ENCODE measurements around the gene MRPL51.

The MRPL51 gene

GRCh38 chr12:6492838-6493496 is at the start of gene MRPL51:
MRPL51 (minus strand) TSS chr12:6493262; CDS start chr12:6493136, 126 bp downstream.
- DNase-seq (ENCODE audit: low read depth) = peak; percentile 95

GRCh38 chr12:6542209-6543009 is 49.3 kb upstream of the MRPL51 start:
- DNase-seq (ENCODE audit: low read depth) = no peak

- DNase-seq (ENCODE audit: low read depth) = no peak
Measured at GRCh38 chr12:6541371-6542165, 48.5 kb upstream of the MRPL51 start.

- DNase-seq (ENCODE audit: low read depth) = no peak
Measured at GRCh38 chr12:6540181-6540877, 47.3 kb upstream of the MRPL51 start.

- no peak for DNase-seq (ENCODE audit: low read depth)
Measured at GRCh38 chr12:6539707-6540134, 46.7 kb upstream of the MRPL51 start.

- no peak for DNase-seq (ENCODE audit: low read depth)
Measured at GRCh38 chr12:6539314-6539682, 46.2 kb upstream of the MRPL51 start.

GRCh38 chr12:6538420-6539313 is 45.6 kb upstream of the MRPL51 start:
- DNase-seq (ENCODE audit: low read depth) = no peak

GRCh38 chr12:6537580-6538419 is 44.7 kb upstream of the MRPL51 start:
- peak; percentile 63 for DNase-seq (ENCODE audit: low read depth)

GRCh38 chr12:6536894-6537579 is 44.0 kb upstream of the MRPL51 start:
- DNase-seq (ENCODE audit: low read depth) = no peak

- no peak for DNase-seq (ENCODE audit: low read depth)
Measured at GRCh38 chr12:6535960-6536847, 43.1 kb upstream of the MRPL51 start.

- DNase-seq (ENCODE audit: low read depth) = no peak
Measured at GRCh38 chr12:6535697-6535946, 42.6 kb upstream of the MRPL51 start.

- peak; percentile 65 for DNase-seq (ENCODE audit: low read depth)
Measured at GRCh38 chr12:6534945-6535696, 42.1 kb upstream of the MRPL51 start.

GRCh38 chr12:6534695-6534944 is 41.6 kb upstream of the MRPL51 start:
- DNase-seq (ENCODE audit: low read depth) = no peak

- peak; percentile 81 for DNase-seq (ENCODE audit: low read depth)
Measured at GRCh38 chr12:6533923-6534694, 41.0 kb upstream of the MRPL51 start, which contains the start of gene GAPDH. GAPDH (plus strand) TSS chr12:6534517; CDS start chr12:6534833, 316 bp downstream.

GRCh38 chr12:6533653-6533922 is 40.5 kb upstream of the MRPL51 start:
- no peak for DNase-seq (ENCODE audit: low read depth)

GRCh38 chr12:6532927-6533652 is 40.0 kb upstream of the MRPL51 start:
- DNase-seq (ENCODE audit: low read depth) = no peak

All from stimulated activated CD8-positive, alpha-beta memory T cell treated with anti-CD3 and anti-CD28 coated beads, Interleukin-4, amount 100 ng/mL, for 24 hours (primary cell).